Liver (tissue), 9 donors: Measurements from ENCODE around the gene IRF6. TPM values are rescaled to one million over a fixed set of nuclear protein-coding genes. Genes with fewer than 3 reads are reported as not detected.

Experiments used
- DNase-seq: peaks from one replicate; pipeline ENCODE4 v3.0.0-alpha.2; 2017; ENCODE audit warnings: low spot score
- H3K27ac ChIP-seq, 2 donors: one replicate each; pipeline ENCODE4 v1.7.0; 2013; ENCODE audit warnings: inconsistent platforms in 2 of 2, low read length in 2 of 2, control low read depth in 1 of 2, low read depth in 1 of 2, mild to moderate bottlenecking in 1 of 2
- H3K27me3 ChIP-seq, 4 donors: one replicate each; pipeline versions ENCODE4 v1.6.1 to v1.7.0; 2013; ENCODE audit warnings: low read length in 3 of 4, inconsistent platforms in 1 of 4, mild to moderate bottlenecking in 1 of 4, moderate library complexity in 1 of 4; ENCODE audit not compliant: control insufficient read depth in 4 of 4, insufficient read depth in 4 of 4
- H3K36me3 ChIP-seq, 4 donors: one replicate each; pipeline versions ENCODE4 v1.6.1 to v1.7.0; 2013; ENCODE audit warnings: low read length in 3 of 4, mild to moderate bottlenecking in 3 of 4, low read depth in 1 of 4, moderate library complexity in 1 of 4; ENCODE audit not compliant: control insufficient read depth in 4 of 4, insufficient read depth in 3 of 4
- H3K4me1 ChIP-seq, 4 donors: one replicate each; pipeline versions ENCODE4 v1.6.1 to v1.7.0; 2013; ENCODE audit warnings: low read length in 3 of 4, mild to moderate bottlenecking in 3 of 4, moderate library complexity in 1 of 4; ENCODE audit not compliant: control insufficient read depth in 4 of 4, insufficient read depth in 4 of 4
- H3K4me3 ChIP-seq, 3 donors: one replicate each; pipeline versions ENCODE4 v1.6.1 to v1.7.0; 2013; ENCODE audit warnings: low read length in 3 of 3, control low read depth in 1 of 3, low read depth in 1 of 3, mild to moderate bottlenecking in 1 of 3
- H3K9ac ChIP-seq, 2 donors: one replicate each; pipeline ENCODE4 v1.7.0; 2013; ENCODE audit warnings: low read length in 2 of 2, mild to moderate bottlenecking in 2 of 2, moderate library complexity in 2 of 2, control low read depth in 1 of 2, low read depth in 1 of 2
- H3K9me3 ChIP-seq, 4 donors: one replicate each; pipeline versions ENCODE4 v1.6.1 to v1.7.0; 2013; ENCODE audit warnings: low read length in 3 of 4; ENCODE audit not compliant: control insufficient read depth in 4 of 4
- EGR1 ChIP-seq, 2 donors: IDR thresholded peaks; 2 replicates each; pipeline ENCODE4 v1.6.1; 2016 to 2018; ENCODE audit warnings: antibody characterized with exemption in 2 of 2, low read depth in 2 of 2
- FOXA2 ChIP-seq: IDR thresholded peaks from 2 replicates; pipeline ENCODE4 v1.6.1; 2016; ENCODE audit warnings: antibody characterized with exemption
- GABPA ChIP-seq, 2 donors: IDR thresholded peaks in 1 of 2; conservative IDR thresholded peaks in 1 of 2; 2 replicates each; pipeline ENCODE4 v1.6.1; 2016; ENCODE audit warnings: antibody characterized with exemption in 2 of 2, mild to moderate bottlenecking in 1 of 2, moderate library complexity in 1 of 2
- HNF4A ChIP-seq, 2 donors: conservative IDR thresholded peaks; 2 replicates each; pipeline ENCODE4 v1.6.1; 2016; ENCODE audit warnings: antibody characterized with exemption in 2 of 2, mild to moderate bottlenecking in 2 of 2
- HNF4G ChIP-seq: IDR thresholded peaks from 2 replicates; pipeline ENCODE4 v1.6.1; 2016; ENCODE audit warnings: antibody characterized with exemption
- NR2F2 ChIP-seq: IDR thresholded peaks from 2 replicates; pipeline ENCODE4 v1.6.1; 2016; ENCODE audit warnings: antibody characterized with exemption
- SP1 ChIP-seq: IDR thresholded peaks from 2 replicates; pipeline ENCODE4 v1.6.1; 2018; ENCODE audit warnings: antibody characterized with exemption, mild to moderate bottlenecking
- YY1 ChIP-seq: IDR thresholded peaks from 2 replicates; pipeline ENCODE4 v1.6.1; 2016; ENCODE audit warnings: antibody characterized with exemption, mild to moderate bottlenecking
- WGBS: extraction: QIAGEN DNeasy Blood & Tissue Kit; methylation state at CpG from one replicate; pipeline ENCODE4 v1.1.7; 2013; 5-methylcytosine and 5-hydroxymethylcytosine counted together
- polyA plus RNA-seq, 2 donors: library from polyadenylated mRNA; stranded (reverse) in 1 of 2; unstranded in 1 of 2; fragments of 200-250 nt in 1 of 2; fragments of >200 nt in 1 of 2; fragmentation: Nextera tagmentation in 1 of 2; extraction: Ambion mirVana in 1 of 2; gene quantifications; one replicate each; pipeline versions ENCODE4 v1.2.1 to v1.2.3, GENCODE V29; 2013 to 2015
- total RNA-seq, 2 donors: library from RNA; depleted of rRNA; stranded (reverse); fragments of >200 nt; gene quantifications; one replicate each; pipeline ENCODE4 v1.2.3, GENCODE V29; 2014
- TF ChIP-seq, protein P1 (sequence below): IDR thresholded peaks from 2 replicates; pipeline ENCODE4 v1.6.1; 2016; ENCODE audit warnings: antibody characterized with exemption, mild to moderate bottlenecking
- TF ChIP-seq, protein P2 (sequence below): IDR thresholded peaks from 2 replicates; pipeline ENCODE4 v1.6.1; 2016; ENCODE audit warnings: antibody characterized with exemption
- TF ChIP-seq, protein P3 (sequence below): fragments of 150-350 bp; IDR thresholded peaks from 2 replicates; pipeline ENCODE4 v1.5.1; 2017; ENCODE audit warnings: improper control_type of control experiment, low read depth, low read length; ENCODE audit not compliant: missing input control
- TF ChIP-seq, protein P4 (sequence below): IDR thresholded peaks from 2 replicates; pipeline ENCODE4 v1.6.1; 2016; ENCODE audit warnings: antibody characterized with exemption
- donor health status: healthy.
- donor health status: healthy.
- donor health status: healthy.
- donor health status: healthy.
- donor health status: healthy.

IRF6 gene
- total and polyA plus RNA-seq, 4 donors, result 0.51 to 29.3 (median 14.3) TPM

DNA sequence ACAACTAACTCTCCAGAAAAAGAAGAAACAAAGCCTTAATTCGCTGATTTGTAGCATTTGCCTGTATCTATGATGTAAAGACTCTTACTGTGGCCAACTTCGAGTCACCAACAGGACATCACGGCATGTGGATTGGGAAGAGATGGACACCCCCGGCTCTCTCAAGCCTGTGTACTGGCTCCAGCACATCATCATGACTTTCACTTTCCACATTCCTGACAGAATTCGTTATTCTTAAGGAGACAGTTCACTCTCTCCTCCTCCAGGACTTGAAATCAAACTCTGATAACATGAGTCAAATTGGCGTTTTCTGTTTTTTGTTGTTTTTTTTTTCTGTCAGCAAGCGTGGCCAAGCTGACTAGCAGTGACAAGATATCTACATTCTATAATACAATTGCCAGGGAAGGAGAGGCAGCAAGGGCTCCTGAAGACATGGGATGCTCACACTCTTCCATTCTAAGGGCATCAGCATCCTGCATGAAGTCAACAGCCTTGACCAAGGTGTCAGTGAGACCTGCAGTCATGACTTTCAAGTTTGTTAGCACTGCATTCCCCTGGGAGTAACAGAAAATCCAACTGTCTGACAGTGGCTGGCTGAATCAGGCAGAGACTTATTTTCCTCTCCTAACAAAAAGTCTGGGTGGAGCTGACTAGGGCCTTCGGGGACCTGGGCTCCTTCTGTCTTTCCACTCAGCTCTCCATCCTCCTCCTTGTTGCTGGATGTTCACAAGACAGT is 63.4 kb downstream of the IRF6 start (continued):
- TF ChIP-seq, protein P1, sequence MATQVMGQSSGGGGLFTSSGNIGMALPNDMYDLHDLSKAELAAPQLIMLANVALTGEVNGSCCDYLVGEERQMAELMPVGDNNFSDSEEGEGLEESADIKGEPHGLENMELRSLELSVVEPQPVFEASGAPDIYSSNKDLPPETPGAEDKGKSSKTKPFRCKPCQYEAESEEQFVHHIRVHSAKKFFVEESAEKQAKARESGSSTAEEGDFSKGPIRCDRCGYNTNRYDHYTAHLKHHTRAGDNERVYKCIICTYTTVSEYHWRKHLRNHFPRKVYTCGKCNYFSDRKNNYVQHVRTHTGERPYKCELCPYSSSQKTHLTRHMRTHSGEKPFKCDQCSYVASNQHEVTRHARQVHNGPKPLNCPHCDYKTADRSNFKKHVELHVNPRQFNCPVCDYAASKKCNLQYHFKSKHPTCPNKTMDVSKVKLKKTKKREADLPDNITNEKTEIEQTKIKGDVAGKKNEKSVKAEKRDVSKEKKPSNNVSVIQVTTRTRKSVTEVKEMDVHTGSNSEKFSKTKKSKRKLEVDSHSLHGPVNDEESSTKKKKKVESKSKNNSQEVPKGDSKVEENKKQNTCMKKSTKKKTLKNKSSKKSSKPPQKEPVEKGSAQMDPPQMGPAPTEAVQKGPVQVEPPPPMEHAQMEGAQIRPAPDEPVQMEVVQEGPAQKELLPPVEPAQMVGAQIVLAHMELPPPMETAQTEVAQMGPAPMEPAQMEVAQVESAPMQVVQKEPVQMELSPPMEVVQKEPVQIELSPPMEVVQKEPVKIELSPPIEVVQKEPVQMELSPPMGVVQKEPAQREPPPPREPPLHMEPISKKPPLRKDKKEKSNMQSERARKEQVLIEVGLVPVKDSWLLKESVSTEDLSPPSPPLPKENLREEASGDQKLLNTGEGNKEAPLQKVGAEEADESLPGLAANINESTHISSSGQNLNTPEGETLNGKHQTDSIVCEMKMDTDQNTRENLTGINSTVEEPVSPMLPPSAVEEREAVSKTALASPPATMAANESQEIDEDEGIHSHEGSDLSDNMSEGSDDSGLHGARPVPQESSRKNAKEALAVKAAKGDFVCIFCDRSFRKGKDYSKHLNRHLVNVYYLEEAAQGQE, result no peak
- no peak for TF ChIP-seq HNF4A (conservative IDR thresholded peaks at IDR 0.05)
- TF ChIP-seq, protein P2, sequence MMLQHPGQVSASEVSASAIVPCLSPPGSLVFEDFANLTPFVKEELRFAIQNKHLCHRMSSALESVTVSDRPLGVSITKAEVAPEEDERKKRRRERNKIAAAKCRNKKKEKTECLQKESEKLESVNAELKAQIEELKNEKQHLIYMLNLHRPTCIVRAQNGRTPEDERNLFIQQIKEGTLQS, result no peak
- TF ChIP-seq, protein P3, sequence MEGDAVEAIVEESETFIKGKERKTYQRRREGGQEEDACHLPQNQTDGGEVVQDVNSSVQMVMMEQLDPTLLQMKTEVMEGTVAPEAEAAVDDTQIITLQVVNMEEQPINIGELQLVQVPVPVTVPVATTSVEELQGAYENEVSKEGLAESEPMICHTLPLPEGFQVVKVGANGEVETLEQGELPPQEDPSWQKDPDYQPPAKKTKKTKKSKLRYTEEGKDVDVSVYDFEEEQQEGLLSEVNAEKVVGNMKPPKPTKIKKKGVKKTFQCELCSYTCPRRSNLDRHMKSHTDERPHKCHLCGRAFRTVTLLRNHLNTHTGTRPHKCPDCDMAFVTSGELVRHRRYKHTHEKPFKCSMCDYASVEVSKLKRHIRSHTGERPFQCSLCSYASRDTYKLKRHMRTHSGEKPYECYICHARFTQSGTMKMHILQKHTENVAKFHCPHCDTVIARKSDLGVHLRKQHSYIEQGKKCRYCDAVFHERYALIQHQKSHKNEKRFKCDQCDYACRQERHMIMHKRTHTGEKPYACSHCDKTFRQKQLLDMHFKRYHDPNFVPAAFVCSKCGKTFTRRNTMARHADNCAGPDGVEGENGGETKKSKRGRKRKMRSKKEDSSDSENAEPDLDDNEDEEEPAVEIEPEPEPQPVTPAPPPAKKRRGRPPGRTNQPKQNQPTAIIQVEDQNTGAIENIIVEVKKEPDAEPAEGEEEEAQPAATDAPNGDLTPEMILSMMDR, result no peak
- TF ChIP-seq YY1, result no peak

DNA sequence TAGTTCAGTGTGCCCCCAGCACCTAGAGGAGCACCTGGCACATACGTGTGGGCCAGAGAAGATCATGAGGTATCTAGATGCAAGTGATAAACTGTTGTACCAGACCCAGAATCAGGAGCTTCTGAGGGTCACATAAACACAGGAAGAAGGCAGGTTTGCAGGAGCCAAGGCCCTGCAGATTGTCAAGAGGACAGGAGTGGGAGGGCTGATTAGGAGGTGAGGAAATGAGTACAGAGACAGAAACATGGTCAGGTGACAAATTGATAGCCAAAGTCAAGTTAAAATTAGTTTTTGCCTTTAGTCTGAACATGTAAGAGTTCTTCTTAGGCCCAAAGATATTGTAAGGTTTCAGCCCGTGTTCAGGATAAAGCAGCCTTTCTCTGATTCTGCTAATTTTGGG is 64.1 kb downstream of the IRF6 start:
- 48% methylated on average over 2 of the region's 2 CpGs for WGBS
- peak overlapping the region; percentile 77 to 78 for H3K27ac ChIP-seq

More for the DNA sequence above, 64.1 kb downstream of the IRF6 start:
- no peak overlapping the region for H3K4me3 ChIP-seq
- peak overlapping the region in 1 of 2 donors; percentile 59 for H3K9ac ChIP-seq
- H3K4me1 ChIP-seq, result peaks cover 0 to 33% (median 29%) of the 10 kb centered on the region in 4 donors
- DNase-seq, result no peak
- TF ChIP-seq, protein P3, result no peak
- TF ChIP-seq, protein P4, sequence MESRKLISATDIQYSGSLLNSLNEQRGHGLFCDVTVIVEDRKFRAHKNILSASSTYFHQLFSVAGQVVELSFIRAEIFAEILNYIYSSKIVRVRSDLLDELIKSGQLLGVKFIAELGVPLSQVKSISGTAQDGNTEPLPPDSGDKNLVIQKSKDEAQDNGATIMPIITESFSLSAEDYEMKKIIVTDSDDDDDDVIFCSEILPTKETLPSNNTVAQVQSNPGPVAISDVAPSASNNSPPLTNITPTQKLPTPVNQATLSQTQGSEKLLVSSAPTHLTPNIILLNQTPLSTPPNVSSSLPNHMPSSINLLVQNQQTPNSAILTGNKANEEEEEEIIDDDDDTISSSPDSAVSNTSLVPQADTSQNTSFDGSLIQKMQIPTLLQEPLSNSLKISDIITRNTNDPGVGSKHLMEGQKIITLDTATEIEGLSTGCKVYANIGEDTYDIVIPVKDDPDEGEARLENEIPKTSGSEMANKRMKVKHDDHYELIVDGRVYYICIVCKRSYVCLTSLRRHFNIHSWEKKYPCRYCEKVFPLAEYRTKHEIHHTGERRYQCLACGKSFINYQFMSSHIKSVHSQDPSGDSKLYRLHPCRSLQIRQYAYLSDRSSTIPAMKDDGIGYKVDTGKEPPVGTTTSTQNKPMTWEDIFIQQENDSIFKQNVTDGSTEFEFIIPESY, result no peak
- TF ChIP-seq SP1 (no peak), NR2F2 (no peak), HNF4G (no peak), EGR1 (IDR thresholded peaks at IDR 0.05; ENCODE audit: low read depth in 2 of 2) (no peak), GABPA (IDR thresholded peaks at IDR 0.05 in 1 of 2, conservative IDR thresholded peaks at IDR 0.05 in 1 of 2) (no peak), FOXA2 (no peak)
- TF ChIP-seq, protein P2, result no peak
- H3K36me3 ChIP-seq, result peaks cover 0 to 7% (median 2%) of the 10 kb centered on the region in 4 donors
- H3K27me3 ChIP-seq, result no peaks in the 10 kb centered on the region
- H3K9me3 ChIP-seq, result no peaks in the 10 kb centered on the region
